Amniotic stem cell (primary cell): ENCODE measurements around the gene VEPH1.

Experiments
- DNase-seq: peaks from one replicate; lab custom pipeline; 2025; lab: John Stamatoyannopoulos, UW

Gene VEPH1

GRCh38 chr3:157301755-157302154 is 201.5 kb downstream of the VEPH1 start:
- no peak for DNase-seq

DNA sequence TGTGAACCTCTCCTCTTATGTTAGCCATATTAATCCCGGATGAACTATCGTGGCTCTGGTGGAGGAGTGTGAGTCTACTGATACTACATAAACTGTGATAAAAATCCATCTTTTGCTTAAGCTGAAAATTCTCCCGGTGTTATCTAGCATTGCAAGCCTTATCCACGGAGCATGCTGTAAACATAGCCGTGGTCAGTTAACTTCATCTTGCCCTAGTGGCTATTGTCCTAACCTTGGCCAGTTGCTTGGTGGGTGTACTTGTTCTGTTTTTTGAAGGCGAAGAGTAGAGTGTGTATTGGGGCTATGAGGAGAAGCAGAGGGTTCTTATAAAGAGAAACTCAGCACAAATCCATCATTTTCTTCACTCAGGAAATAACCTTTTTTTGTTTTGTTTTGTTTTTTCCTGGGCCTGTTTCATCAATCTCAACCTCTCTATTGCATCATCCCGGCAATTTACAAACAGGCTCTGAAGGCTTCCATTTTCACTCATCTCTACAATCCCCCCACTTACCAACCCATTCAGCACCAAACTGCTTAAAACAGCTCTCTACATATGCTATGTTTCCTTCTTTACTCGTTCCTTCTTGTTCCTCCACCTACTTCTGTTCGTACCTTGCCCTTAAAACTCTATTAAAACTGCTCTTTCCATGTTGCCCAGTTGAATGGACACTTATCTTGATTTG is 202.1 kb downstream of the VEPH1 start:
- DNase-seq = no peak

DNA sequence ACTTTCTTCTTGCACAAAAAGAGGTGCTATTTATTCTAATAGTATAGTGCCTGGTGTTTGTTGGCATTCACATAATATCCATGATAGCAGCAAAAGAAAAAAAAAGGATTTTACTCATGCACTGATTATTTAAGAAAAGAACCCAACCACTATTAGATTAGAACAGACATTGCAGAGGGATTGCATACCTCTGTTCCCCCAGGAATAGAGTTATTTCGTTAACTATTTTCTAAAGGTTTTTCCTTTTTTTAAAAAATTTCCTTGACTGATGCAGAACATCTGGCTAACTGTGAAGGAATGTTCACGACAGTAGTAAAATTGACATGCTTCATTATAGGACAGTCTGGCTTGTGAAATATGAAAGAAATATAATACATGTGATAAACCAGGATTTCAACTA is 203.1 kb downstream of the VEPH1 start:
- no peak for DNase-seq

DNA sequence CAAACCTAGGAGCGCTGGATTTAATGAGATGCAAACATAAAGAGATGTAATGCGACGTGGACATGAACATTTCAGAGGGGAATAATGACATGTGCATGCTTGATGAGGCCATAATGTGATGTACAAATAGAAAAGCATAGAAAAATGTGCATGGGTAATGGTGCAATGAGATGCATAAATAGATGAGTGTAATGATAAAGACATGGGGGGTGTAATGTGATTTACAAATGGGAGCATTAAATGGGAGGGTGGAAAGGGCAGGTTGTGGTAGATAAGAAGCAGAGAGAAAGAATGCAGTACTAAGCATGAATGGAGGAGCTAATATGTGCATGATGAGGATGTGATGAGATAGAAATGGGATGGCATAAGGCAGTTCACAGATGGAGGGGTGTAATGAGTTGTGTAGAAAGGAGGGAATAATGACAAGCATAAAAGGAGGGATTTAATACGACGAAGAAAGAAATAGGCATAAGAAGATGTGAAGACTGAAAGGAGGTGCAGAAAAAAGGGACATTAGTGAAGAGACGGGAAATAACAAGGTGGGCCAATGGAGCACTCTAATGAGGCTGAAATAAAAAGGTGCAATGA is 205.8 kb downstream of the VEPH1 start:
- DNase-seq = no peak

GRCh38 chr3:157294953-157295352 is 208.3 kb downstream of the VEPH1 start:
- DNase-seq = no peak

DNA sequence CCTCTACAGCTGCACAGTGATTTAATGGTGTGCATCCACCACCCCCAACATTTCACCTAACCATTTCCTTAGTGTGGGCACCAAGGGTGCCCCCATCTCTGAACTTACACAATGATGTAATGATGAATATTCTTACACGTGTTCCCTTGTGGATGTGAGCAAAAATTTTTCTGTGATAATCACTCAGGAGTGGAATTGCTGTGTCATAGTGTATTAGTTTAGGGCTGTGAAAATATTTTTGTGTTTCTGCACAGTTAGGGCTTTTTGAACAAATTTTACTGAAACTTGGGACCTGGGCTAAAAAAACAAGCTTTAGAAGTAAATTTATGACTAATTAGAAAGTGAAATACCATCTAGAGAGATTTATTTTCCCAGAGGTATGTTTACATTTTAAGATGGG is 208.7 kb downstream of the VEPH1 start:
- no peak for DNase-seq

GRCh38 chr3:157290766-157291165 is 212.4 kb downstream of the VEPH1 start:
- no peak for DNase-seq

DNA sequence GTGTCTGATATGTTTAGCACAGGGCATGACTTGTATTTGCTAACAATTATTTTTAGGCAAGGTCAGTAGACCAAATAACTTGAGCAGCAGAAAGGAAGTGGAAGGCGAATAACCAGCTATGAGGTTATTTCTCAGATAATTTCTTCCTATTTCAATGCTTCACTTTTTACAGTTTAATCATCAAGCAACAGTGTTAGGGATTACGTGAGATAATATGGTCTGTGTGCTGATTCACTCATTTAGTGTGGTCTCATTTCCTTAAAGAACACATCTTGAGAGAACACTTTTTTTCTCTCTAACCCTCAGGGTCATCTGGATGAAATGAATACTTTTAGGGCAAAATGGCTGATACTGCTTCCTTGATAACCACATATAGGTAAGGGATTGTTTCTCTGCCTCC is 217.2 kb downstream of the VEPH1 start:
- no peak for DNase-seq

- DNase-seq = no peak
Measured at GRCh38 chr3:157285141-157285540, 218.1 kb downstream of the VEPH1 start.

DNA sequence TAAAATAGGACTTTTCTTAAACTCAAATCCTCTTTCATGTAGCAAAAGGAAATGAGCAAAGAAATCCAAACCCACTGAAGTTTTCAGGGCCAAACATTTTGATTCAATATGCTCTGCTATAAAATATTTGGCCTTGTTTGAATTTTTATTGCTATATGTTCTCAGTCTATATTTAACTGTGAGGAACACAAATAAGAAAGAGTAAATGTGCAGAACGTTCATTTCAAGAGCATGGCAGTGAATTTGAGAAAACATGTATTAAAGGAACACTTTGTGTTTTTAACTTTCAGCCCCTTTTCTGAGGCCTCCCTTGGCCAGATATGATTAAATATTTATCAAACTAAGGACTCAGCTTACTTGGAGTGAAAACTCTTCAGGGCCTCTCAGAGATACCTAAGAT is 218.5 kb downstream of the VEPH1 start:
- no peak for DNase-seq

DNA sequence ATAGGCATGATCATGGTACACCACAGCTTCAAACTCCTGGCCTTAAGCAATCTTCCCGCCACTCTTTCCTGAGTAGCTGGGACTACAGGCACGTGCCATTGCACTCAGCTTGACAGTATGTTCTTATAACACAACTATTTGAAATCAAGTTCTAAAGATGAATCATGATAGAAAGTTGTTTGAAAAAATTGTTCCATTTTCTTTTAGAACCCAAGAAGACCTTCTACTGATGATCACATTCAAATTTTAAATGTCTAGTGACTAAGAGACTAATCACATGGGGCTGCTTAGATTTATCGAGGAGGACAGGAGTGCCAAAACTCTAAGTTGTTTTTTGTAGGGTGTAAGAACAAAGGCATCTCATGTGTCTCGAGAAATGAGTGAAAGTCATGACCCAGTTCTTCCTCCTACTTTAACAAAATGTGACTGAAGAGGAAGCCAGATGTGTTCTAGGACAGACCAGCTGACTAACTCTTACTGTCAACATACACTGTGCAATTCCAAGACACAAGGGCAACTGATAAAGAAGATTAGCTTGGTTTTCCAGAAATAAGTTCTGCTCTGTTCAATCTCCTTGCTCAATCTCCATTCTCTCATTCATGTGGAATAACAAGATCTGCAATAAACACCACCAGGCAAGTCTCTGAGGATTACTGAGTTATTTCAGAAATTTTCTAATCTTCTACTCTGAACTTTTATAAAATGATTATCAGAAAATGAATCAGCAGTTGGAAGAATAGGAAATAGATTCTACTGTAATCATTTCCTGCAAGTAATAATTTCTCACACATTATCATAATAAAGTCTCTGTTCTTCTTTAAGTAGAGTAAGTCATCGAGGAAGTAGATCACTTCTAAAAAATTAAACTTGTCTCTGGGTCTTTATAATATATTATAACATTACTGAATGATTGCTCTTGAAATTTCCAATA is 220.7 kb downstream of the VEPH1 start:
- DNase-seq = no peak

DNA sequence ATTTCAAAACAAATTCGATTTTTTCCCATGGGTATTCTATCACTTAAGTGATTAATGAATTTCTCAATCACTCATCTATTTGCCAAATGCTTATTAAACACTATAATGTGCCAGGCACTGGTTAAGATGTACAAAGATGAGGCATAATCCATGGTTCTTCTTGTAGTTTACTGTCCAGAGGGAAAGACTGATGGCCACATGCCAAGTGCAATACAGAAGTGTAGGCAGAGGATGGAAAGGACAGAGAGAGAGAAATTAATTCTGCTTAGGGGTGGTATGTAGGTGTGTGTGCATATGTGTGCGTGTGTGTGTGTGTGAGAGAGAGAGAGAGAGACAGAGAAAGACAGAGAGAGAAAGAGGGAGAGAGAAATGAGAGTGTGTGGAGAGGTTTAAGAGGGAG is 222.4 kb downstream of the VEPH1 start:
- no peak for DNase-seq

GRCh38 chr3:157280354-157280753 is 222.9 kb downstream of the VEPH1 start:
- no peak for DNase-seq

DNA sequence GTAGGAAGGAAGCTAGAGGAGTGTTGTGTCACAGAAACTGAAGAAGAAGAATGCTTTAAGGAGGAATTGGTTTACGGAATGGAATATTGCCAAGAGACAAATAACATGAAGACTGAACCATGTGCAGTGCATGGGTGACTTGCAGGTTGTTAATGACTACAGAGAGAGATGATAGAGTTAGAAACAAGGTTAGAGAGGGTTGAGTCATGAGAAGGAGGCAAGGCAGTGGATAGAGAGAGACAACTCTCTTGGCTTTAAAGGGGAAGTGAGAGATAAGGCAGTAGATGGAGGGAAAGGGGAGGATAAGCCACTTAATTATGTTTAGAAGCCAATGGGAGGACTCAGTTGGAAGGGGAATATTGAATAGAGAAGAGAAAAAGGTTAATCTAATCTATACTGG is 224.0 kb downstream of the VEPH1 start:
- no peak for DNase-seq

- DNase-seq = no peak
Measured at GRCh38 chr3:157276801-157277200, 226.4 kb downstream of the VEPH1 start.

GRCh38 chr3:157275832-157276231 is 227.4 kb downstream of the VEPH1 start:
- no peak for DNase-seq

DNA sequence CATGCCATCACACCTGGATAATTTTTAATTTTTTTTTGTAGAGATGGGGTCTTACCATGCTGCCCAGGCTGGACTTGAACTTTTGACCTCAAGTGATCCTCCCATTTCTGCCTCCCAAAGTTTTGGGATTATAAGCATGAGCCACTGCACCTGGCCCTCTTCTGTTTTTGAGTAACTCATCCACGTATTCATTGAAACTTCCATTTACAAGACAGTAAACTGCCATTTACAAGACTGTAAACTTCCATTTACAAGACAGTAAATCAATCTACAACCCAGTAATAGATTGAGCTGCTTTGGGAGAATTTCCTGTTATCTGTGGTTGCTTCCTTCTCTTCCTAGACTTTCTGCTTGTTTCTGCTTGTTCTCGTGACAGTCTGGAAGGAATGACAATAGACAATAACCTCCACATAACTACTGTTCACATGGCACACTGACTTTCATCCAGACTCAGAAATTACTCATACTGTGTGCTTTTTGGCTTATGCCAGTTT is 228.5 kb downstream of the VEPH1 start:
- no peak for DNase-seq

DNA sequence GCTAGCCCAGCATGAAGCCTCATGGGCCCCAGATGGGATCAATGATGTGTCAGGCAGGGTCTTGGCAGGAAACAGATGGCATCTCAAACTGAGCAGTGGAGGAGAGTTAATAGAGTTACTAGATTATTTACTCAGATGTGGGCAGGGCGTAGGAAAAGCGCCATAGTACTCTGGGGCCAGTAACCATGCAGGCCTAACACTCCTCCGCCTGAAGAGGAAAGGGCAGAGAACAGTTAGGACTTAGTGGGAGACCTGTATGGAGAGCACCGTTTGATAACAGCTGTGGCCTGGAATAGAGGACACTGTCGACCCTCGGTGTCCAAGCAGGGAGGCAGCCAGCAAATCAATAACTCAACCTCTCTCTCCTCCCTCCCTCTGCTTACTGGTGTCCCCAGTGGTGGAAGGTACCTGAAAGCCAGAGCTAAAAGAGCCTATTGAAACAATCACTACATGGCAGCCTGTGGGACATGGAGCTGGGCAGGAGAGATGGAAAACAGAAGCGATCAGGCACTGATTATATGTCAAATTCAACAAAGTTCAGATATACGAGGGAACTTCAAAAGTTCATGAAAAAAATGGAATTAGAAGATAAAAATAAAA is 231.8 kb downstream of the VEPH1 start:
- no peak for DNase-seq

DNA sequence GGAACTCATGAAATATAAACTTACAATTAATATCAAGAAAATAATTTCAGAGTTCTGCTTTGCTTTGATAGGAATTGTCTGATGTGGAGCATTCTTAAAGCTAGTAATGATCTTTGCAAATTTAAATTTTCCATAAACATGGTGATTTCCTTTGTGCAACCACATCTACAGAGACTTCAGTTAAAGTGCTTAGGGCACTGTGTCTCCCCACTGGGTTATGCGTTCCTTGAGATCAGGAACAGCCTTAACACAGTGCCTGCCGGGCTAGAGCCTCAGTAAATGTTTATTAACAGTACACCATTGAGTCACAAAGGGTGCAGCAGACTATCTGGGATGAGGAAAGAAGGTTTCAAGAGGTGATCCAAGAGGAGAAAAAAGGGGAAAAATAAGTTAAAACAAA is 235.2 kb downstream of the VEPH1 start:
- no peak for DNase-seq

- no peak for DNase-seq
Measured at GRCh38 chr3:157265931-157266330, 237.3 kb downstream of the VEPH1 start.

GRCh38 chr3:157263027-157263426 is 240.2 kb downstream of the VEPH1 start:
- DNase-seq = no peak

DNA sequence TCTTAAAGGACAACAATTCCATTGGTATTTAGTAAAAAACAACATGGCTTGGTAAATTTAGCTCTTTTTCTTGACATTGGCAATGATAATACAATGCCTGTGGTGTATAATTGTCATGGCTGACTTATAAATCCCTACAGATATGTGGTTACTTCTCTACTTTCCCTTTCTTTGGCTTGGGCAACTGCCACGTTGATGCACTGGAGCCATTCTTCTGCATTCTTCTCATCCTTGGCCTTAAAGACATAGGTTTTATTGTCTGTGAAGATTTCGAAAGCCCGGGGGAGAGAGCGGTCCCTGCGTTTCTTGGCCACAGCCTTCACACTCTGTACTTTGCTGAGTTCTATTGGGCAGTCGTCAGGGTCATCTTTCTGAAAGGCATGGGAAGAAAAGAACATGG is 242.2 kb downstream of the VEPH1 start:
- DNase-seq = no peak

DNA sequence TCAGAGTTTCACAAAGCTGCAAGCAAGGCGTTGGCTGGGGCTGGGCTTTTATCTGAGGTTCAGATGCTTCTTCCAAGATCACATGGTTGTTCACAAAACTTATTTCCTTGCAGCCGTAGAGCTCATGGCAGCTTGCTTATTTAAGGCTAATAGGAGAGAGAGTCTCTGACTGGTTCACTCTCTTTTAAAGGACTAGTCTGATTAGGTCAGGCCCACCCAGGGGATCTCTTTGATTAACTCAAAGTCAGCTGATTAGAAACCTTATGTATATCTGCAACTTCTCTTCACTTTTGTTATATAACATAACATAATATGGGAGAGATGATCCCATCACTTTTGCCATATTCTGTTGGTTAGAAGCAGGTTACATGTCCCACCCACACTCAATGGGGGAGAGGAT is 243.4 kb downstream of the VEPH1 start:
- DNase-seq = no peak
